HG03103 (cell line): Measurements from ENCODE around the gene UCN.
"Not testable (repeated sequence)": the region's sequence is repeated elsewhere in the genome, so short reads cannot be mapped to it uniquely, and the experiment has no call there.

Source experiments
- ATAC-seq: cut with Tn5 transposase; IDR thresholded peaks from one replicate; pipeline ENCODE4 v1.9.1; 2021; ENCODE audit warnings: low read depth; ENCODE audit not compliant: unreplicated experiment

UCN gene

DNA sequence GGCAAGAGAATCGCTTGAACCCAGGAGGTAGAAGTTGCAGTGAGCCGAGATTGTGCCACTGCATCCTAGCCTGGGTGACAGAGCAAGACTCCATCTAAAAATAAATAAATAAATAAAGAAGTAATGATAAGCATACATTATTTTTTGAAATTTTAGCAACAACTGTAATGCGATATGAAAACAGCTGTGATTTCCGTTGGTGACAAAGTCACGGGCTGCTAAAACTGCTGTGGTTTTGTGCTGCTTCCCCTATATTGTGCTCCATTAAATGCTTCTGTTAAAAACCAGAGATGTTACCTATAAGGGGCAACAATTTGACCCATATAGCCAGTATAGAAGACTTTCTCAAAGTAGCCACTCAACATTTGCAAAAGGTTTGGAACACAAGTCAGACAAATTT lies 17.7 kb downstream of the UCN start:
- no peak for ATAC-seq

DNA sequence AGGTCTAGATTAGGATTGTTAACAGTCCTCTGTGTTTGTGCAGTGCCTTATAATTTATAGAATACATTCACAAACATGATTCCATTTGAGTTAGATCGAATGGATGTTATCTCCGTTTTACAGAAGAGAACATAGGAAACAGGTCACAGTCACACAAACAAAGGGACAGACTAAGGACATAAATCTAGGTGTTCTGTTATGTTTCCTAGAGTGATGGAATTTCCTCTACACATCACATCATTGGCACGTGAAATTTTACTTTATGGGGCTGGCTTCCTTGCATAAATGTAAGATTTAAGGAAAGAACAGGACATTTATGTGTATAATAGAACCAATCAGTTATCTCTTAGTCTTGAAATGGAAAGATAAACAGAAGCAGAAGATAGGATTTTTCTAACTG lies 19.6 kb downstream of the UCN start:
- ATAC-seq: no peak

DNA sequence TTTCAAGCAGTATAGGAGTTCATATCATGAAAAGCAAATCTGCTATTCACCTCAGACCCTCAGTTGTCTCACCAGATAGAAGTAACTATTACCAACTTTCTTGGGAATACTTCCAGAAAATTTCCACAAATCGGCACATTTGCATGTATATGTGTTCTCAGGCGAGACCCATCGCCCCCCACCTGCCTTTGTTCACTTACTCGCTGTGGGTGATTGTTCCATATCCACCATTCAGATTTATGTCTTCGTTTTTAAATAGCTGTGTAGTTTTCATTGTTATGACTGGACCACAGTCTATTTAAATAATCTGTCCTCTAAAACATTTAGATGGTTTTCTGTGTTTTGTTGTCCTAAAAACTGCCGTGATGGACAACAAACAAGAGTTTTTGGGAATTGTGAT lies 22.8 kb downstream of the UCN start:
- ATAC-seq: no peak

DNA sequence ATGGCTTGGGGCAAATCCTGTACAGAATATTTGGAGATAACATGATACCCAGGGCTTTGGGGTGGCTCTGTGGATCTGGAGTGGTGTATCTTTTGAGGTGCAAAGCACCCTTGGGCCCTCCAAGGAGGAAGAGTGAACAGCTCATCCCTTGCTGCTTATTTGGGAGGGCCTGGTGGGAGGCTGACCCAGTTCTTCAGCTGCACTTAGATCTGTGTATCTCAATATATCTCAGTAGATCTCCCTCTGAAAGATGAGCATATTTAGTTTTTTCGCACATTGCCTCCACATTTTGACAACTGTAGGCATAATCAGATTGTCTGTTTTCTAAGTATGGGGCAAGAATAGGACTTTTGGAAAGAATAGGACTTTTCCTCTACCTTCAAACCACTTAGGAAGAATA lies 23.2 kb downstream of the UCN start:
- no peak for ATAC-seq

DNA sequence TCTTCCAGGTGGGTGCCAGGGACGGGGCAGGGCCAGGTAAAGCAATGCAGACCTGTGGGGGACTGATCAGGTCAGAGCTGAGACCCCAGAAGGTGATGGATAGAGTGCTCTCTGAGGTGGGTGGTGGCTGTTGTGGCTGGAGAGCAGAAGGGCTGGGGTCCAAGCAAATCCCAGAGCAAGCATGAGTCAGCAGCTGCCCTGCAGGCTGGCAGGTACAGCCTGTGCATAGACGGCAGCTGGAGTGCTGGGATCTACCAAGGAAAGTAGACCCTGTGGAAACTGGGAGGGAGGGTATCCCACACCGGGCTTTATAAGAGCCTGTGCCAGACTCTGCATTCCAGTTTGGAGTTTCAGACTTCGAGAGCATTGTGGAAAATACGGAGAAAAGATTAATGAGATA lies 25.4 kb downstream of the UCN start:
- ATAC-seq: no peak

DNA sequence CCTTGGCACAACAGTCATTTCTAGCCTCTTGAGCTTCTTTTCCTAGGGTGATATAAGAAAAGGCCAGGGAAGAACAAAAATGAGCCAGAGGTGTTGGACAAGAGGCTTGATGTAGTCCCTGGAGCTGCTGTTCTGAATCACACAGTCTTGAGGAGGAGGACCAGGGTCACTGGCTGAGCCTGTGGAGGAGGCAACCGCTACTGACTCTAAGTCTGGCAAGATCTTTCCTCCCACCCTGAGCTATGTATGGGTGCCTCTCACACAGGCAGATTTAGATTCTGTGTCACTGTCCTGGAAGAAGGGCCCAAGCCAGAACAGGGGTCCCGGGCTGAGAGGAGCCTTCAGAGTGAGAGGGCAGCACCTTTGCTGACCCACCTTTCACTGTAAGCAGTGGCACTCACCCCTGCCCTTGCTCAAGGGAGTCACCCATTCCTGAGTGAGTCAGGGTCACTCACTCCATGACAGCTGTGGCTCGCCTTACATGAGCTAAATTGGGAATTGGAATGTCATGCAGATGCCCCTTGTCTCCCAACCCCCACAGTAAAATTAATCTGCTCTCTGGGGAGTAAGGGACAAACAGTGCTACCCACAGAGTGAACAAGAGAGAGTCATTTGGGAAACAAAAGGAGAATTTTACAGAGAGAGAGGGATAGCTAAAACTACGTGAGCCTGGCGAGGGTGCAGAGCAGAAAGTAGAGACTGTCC lies 26.2 kb downstream of the UCN start, which contains the start of gene TRIM54:
Gene TRIM54 (plus strand): TSS at position 575 of the 705 bp plus-strand sequence. CDS start 303 bp downstream, outside the sequence.
- no peak for ATAC-seq

DNA sequence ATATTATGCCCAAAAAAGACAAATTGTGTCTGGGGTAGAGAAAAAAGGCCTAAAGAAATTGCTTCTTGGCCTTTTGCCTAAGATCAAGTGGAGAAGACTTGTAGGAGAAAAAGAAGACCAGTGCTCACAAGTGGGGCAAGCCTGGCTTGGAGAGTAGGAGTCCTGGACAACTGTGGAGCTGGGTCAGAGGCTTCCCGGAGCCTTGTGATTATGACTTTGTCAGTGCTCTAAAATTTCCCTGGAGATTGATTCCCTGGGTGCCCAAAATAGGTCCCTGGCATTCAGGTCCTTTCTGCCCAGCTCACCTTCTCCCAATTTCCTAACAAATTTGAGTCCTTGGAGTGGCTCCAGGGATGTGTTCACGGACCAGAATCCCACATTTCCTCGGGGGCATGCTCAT lies 26.8 kb downstream of the UCN start:
- no peak for ATAC-seq

DNA sequence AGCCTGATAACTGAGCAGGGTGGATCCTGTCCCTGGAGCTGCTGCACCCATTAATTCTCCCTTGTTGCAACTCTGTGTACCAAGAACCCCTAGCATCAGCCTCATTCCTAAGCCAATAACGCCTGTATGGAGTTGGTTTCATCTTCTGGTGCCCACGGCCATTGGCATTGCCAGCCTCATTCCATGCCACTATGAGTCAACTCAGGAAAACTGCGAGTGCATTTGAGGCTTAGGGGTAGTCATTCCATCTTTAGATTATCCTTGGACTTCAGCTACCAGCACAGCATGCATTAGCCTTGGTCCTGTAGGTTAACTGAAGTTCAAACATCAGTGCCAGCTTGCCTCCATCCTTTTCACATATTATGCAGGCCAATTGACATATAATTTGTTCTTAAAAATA lies 27.4 kb downstream of the UCN start:
- no peak for ATAC-seq

DNA sequence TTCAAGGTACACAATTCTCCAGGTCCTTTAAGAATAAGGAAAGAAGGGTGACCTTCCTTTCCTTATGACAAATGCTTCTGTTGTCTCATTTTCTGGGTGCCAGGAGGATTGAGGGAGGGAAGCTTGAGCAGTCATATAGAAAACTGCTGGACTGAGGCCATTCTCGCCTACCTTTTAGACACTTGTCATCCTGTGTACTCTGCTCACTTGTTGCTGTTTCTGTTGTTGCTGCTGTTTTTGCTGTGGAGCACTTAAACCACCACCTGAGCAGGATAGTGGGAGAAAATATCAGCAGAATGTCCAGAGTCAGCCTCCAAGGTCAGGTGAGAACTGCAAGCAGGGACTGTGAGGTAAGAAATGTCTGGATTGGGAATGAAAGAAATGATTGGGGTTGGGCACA lies 30.2 kb downstream of the UCN start:
- no peak for ATAC-seq

GRCh38 chr2:27275211-27276150 lies 32.8 kb downstream of the UCN start, which contains the start of gene DNAJC5G:
Gene DNAJC5G (plus strand): TSS chr2:27275433. CDS start chr2:27276729, 1,296 bp downstream.
- ATAC-seq: no peak

GRCh38 chr2:27272537-27273522 lies 35.4 kb downstream of the UCN start:
- not testable (repeated sequence) for ATAC-seq

DNA sequence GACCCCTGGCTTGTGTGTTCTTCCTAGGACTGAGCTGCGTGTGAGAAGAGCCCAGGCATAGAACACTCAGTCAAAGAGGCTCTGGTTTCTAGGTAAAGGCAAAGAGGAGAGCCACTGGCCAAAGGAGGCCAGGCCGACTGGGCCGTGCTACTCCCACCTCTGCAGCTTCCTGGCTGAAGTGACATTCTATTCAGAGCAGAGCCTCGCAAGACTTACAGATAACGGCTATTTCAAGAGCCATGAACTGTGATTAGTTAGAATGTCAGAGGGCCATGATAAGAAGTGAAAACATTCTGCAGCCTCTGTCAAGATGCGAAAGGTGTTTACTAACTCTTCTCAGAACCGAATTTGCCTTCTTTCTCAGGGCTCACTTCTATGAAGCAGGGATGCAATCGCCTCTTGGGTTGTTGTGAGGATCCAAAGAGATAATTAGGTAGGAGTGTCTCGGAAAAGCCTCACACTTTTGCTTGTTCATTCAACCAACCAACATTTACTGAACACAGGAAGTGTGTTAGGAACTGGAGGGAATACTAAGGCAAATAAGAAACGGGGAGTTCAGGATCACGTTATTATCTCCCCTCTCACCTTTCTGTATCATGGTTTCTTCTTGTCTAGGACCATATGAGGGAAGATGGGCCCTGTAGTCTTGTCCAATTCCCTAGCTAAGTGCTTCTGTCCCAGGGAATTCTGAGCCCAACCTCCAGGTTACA lies 36.5 kb downstream of the UCN start:
- no peak for ATAC-seq

DNA sequence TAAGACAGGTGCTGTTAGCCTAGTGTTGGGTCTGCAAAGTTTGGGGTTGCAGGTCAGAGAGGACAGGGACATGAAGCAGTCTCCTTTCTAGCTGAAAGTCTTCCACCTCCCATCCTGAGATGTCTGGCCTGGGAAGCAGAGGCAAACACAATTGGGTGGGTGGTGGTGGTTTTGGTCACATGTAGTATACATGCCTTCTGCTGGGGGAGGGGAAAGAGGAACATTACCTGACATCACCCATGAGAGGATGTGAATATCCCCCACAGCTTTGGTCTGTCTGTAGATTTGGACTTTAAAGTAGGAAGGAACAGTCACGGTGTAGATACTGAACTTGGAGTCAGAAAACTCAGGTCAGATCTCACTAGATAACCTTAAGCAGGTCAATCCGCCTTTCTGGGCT lies 37.6 kb downstream of the UCN start:
- ATAC-seq: no peak

DNA sequence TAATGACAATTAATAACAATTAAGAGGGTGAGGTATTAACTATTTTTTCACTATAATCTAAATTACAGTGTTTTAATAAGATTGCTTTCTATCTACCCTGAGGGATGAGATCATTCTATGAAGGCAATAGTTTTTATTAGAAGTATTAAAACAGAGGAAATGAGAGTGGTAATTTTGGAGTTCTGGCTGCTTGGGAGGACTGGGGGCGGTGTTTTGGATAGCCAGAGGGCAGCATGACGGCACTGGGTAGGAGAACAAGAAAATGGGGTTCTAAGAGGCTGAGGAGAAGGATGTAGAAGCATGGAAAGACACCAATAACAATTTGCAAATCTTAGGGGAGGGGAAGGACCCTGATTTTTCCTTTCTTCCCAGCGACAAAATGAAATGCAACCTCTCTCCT lies 38.1 kb downstream of the UCN start:
- ATAC-seq: no peak

- ATAC-seq: not testable (repeated sequence)
These were observed 39.9 kb downstream of the UCN start for GRCh38 chr2:27268296-27268695.

DNA sequence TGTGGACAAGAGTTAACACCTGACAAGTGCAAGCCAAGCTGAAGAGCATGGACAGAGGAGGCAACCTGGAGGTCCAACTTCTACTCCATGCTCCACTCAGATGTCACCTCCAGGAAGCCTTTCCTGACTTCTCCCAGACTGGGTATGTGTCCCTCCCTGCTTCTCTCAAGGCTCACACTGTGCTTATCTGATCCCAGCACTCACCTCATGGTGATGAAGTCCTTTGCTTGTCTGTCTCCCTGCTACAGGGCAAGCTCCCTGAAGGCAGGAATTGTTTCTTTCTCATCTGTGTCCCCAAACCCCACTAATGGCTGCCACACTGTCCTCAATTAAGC lies 42.7 kb downstream of the UCN start:
- ATAC-seq: no peak

GRCh38 chr2:27264753-27265535 lies 43.3 kb downstream of the UCN start:
- no peak for ATAC-seq

- ATAC-seq: no peak
These were observed 43.9 kb downstream of the UCN start for GRCh38 chr2:27264253-27264752.
